ENCODE results near the gene NFATC4.

The NFATC4 gene

DNA sequence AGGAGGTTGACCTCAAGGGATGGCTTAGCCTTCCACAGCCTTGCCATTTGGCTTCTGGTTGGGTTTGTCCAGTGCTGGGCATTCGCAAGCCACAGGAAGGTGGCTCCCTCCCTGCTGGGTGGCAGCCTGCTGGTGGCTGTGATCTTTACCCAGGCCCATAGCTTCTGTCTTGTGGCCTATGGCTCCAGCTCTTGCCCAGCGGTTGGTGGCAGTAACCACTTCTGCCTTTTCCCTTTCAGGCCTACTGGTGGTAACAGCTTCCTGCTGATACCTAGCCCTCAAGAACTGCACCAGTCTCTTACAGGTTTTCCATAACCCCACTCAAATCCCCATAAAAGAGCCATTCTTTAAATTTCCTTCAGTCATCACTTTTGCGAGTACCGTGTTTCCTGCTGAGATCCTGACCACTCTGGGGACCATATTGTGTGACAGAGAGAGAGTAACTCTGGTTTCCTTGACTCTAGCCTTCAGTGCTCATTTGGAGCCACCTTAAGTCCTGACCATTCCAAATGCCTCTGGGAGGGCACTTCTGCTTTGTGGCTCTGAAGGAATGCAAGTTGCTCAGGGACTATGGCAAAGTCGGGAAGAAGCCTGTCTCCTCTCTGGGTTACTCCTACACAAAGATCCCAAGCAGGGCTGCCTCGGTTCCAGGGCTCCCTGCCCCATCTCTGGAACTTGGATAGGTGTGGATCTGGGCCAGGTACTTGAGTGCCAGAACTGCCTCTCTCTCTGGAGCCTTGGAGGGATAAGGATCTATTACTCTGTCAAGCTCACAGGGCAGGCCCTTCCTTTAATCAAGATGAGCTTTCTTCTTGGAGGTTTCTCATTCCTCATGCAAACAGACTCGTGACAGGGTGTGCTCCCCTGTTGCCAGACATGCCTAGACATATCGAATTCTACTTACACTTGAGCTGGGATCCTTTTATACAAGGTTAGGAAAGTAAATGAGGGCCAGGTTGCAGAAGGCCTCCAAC lies 27.9 kb downstream of the NFATC4 start:
- Histone ChIP-seq H3K4me1 (ENCODE audit: insufficient read depth, low read length, severe bottlenecking) (peaks cover 41% of the 10 kb centered on the region), H3K9ac (ENCODE audit: low read length) (no peak overlapping the region), H4K20me1 (ENCODE audit: insufficient read depth, low read length) (no peaks in the 10 kb centered on the region), H3K36me3 (ENCODE audit: insufficient read depth, low read length) (no peaks in the 10 kb centered on the region), H3K27me3 (ENCODE audit: insufficient read depth, low read length) (no peaks in the 10 kb centered on the region), H3K9me2 (ENCODE audit: low read depth, low read length) (no peaks in the 10 kb centered on the region), H3K4me3 (ENCODE audit: low read depth, low read length, poor library complexity, severe bottlenecking) (no peak overlapping the region), H3K9me3 (ENCODE audit: low read length) (no peaks in the 10 kb centered on the region), H3F3A (ENCODE audit: insufficient read depth, low read length) (no peaks in the 10 kb centered on the region), H3K4me2 (ENCODE audit: low read length) (no peak overlapping the region), H3K79me2 (ENCODE audit: insufficient read depth, low read length) (no peaks in the 10 kb centered on the region), H2AFZ (ENCODE audit: low read length) (no peak overlapping the region), H3K27ac (ENCODE audit: low read depth, low read length, poor library complexity, severe bottlenecking) (no peak overlapping the region)
- no peak for TF ChIP-seq EZH2 (IDR thresholded peaks at IDR 0.05; ENCODE audit: borderline replicate concordance, low read length)
- TF ChIP-seq, protein P1, sequence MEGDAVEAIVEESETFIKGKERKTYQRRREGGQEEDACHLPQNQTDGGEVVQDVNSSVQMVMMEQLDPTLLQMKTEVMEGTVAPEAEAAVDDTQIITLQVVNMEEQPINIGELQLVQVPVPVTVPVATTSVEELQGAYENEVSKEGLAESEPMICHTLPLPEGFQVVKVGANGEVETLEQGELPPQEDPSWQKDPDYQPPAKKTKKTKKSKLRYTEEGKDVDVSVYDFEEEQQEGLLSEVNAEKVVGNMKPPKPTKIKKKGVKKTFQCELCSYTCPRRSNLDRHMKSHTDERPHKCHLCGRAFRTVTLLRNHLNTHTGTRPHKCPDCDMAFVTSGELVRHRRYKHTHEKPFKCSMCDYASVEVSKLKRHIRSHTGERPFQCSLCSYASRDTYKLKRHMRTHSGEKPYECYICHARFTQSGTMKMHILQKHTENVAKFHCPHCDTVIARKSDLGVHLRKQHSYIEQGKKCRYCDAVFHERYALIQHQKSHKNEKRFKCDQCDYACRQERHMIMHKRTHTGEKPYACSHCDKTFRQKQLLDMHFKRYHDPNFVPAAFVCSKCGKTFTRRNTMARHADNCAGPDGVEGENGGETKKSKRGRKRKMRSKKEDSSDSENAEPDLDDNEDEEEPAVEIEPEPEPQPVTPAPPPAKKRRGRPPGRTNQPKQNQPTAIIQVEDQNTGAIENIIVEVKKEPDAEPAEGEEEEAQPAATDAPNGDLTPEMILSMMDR (IDR thresholded peaks at IDR 0.05; ENCODE audit: low read length), result no peak

DNA sequence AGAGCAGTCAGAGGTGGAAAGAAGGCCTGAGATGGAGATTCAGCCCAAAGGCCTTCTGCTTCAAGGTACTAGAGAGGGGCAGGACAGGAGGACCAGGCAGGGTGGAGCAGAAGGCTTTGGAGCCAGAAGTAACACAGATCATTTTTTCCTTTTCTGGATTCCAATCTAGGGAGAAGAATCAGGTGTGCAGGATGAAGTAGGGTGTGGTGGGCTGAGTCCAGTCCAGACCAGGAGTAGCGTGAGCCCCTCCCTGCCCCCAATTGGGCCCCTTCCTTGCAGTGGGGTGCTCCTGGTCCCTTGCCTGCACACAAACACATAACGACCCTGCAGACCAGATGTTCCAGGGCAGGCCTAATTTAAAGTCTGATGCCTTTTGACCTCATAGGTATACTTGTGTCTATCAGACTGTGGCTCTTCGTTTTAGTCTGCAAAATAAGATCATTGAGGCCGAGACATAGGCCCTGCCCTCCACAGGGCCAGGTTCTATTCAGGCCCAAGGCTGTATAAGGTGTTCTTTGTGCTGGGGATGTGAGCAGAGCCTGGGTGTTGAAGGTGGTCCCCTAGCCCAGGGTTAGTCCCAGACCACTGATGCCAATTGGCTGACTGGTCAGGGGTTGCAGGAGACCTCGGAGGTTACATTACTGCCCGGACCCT lies 29.8 kb downstream of the NFATC4 start:
- TF ChIP-seq, protein P1 (IDR thresholded peaks at IDR 0.05; ENCODE audit: low read length), result no peak
- no peak for TF ChIP-seq EZH2 (IDR thresholded peaks at IDR 0.05; ENCODE audit: borderline replicate concordance, low read length)
- H3K79me2 ChIP-seq (ENCODE audit: insufficient read depth, low read length), result no peaks in the 10 kb centered on the region
- H3F3A ChIP-seq (ENCODE audit: insufficient read depth, low read length), result no peaks in the 10 kb centered on the region
- no peaks in the 10 kb centered on the region for H3K36me3 ChIP-seq (ENCODE audit: insufficient read depth, low read length)
- H3K4me1 ChIP-seq (ENCODE audit: insufficient read depth, low read length, severe bottlenecking), result peaks cover 22% of the 10 kb centered on the region
- H4K20me1 ChIP-seq (ENCODE audit: insufficient read depth, low read length), result no peaks in the 10 kb centered on the region
- H3K4me2 ChIP-seq (ENCODE audit: low read length), result no peak overlapping the region
- H3K9me3 ChIP-seq (ENCODE audit: low read length), result no peaks in the 10 kb centered on the region
- no peak overlapping the region for H3K27ac ChIP-seq (ENCODE audit: low read depth, low read length, poor library complexity, severe bottlenecking)
- no peak overlapping the region for H2AFZ ChIP-seq (ENCODE audit: low read length)
- no peak overlapping the region for H3K9ac ChIP-seq (ENCODE audit: low read length)
- H3K4me3 ChIP-seq (ENCODE audit: low read depth, low read length, poor library complexity, severe bottlenecking), result no peak overlapping the region
- no peaks in the 10 kb centered on the region for H3K27me3 ChIP-seq (ENCODE audit: insufficient read depth, low read length)
- no peaks in the 10 kb centered on the region for H3K9me2 ChIP-seq (ENCODE audit: low read depth, low read length)

DNA sequence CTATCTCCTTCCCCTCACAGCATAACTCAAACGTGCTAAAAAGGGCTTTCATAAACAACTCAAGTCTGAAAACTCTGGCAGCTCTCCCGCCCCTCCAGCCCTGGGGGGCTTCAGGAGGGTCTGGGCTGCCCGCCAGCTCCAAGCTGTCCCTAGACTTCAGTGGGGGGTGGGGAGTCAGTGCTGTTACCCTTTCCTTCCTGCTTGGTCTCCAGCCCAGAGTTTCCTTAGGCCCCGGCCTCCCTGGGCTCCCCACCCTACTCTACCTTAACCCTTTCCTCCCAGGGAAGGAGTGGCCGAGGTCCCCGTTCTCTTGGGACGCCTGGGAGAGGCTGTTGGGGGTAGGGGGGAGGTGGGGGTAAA lies 30.3 kb downstream of the NFATC4 start:
- Histone ChIP-seq H3K9me2 (ENCODE audit: low read depth, low read length) (no peaks in the 10 kb centered on the region), H2AFZ (ENCODE audit: low read length) (no peak overlapping the region), H4K20me1 (ENCODE audit: insufficient read depth, low read length) (no peaks in the 10 kb centered on the region), H3K27ac (ENCODE audit: low read depth, low read length, poor library complexity, severe bottlenecking) (no peak overlapping the region), H3K9ac (ENCODE audit: low read length) (no peak overlapping the region), H3K9me3 (ENCODE audit: low read length) (no peaks in the 10 kb centered on the region), H3K79me2 (ENCODE audit: insufficient read depth, low read length) (no peaks in the 10 kb centered on the region), H3K27me3 (ENCODE audit: insufficient read depth, low read length) (no peaks in the 10 kb centered on the region), H3K36me3 (ENCODE audit: insufficient read depth, low read length) (no peaks in the 10 kb centered on the region), H3F3A (ENCODE audit: insufficient read depth, low read length) (no peaks in the 10 kb centered on the region), H3K4me2 (ENCODE audit: low read length) (no peak overlapping the region), H3K4me3 (ENCODE audit: low read depth, low read length, poor library complexity, severe bottlenecking) (no peak overlapping the region), H3K4me1 (ENCODE audit: insufficient read depth, low read length, severe bottlenecking) (peaks cover 21% of the 10 kb centered on the region)
- TF ChIP-seq EZH2 (IDR thresholded peaks at IDR 0.05; ENCODE audit: borderline replicate concordance, low read length), result no peak
- TF ChIP-seq, protein P1 (IDR thresholded peaks at IDR 0.05; ENCODE audit: low read length), result no peak
